SHP77 treated with DMSO at 0.1 percent for 48 hours (cell line): Measurements from ENCODE around the gene HOXB13.
A peak's percentile ranks its signal among the peaks of the same experiment; 100 is the strongest.

Experiments used
- DNase-seq: peaks from one replicate; lab custom pipeline; 2025; lab: John Stamatoyannopoulos, UW

Gene HOXB13

GRCh38 chr17:48704361-48705248, 23.9 kb downstream of the HOXB13 start:
- DNase-seq: no peak

GRCh38 chr17:48701864-48702532, 26.6 kb downstream of the HOXB13 start:
- no peak for DNase-seq

- DNase-seq: no peak
Measured at GRCh38 chr17:48693178-48693577, 35.4 kb downstream of the HOXB13 start.

GRCh38 chr17:48692049-48692448, 36.5 kb downstream of the HOXB13 start:
- no peak for DNase-seq

- no peak for DNase-seq
Measured at GRCh38 chr17:48690655-48691054, 37.9 kb downstream of the HOXB13 start.

- DNase-seq: no peak
Measured at GRCh38 chr17:48681609-48682008, 46.9 kb downstream of the HOXB13 start.

- DNase-seq: no peak
Measured at GRCh38 chr17:48679385-48680096, 49.0 kb downstream of the HOXB13 start.

- peak; percentile 51 for DNase-seq
Measured at GRCh38 chr17:48678141-48678971, 50.2 kb downstream of the HOXB13 start.

GRCh38 chr17:48676963-48677558, 51.5 kb downstream of the HOXB13 start:
- no peak for DNase-seq
